AG04450 (cell line): ENCODE measurements around the gene DHX30. TPM values are rescaled to one million over a fixed set of nuclear protein-coding genes. Genes with fewer than 3 reads are reported as not detected.

Source experiments
- CTCF ChIA-PET: fragments of 300-600, 350-600 bp; formaldehyde crosslinking; extraction: SDS; loops from one replicate; lab custom pipeline; 2022; ENCODE audit warnings: antibody characterized with exemption, inconsistent platforms; lab: Charles Lee
- POLR2A ChIA-PET: fragments of 350-600 bp; formaldehyde crosslinking; extraction: SDS; loops from one replicate; lab custom pipeline; 2021; ENCODE audit warnings: antibody characterized with exemption, inconsistent platforms; lab: Yijun Ruan, JAX
- DNase-seq: peaks from one replicate; pipeline ENCODE4 v3.0.0-alpha.2; 2011; ENCODE audit warnings: low read depth, low spot score
- H3K27ac ChIP-seq: one replicate; pipeline ENCODE4 v1.5.1; 2012; ENCODE audit warnings: low read depth, low read length, control low read depth
- H3K27me3 ChIP-seq: one replicate; pipeline ENCODE4 v1.6.0; 2012; ENCODE audit warnings: low read length; ENCODE audit not compliant: control insufficient read depth, insufficient read depth
- H3K4me3 ChIP-seq: 2 replicates; pipeline ENCODE4 v1.5.1; 2011; ENCODE audit warnings: mild to moderate bottlenecking, low read depth, low read length, control low read depth
- H3K9me3 ChIP-seq: 2 replicates; pipeline ENCODE4 v1.5.1; 2012; ENCODE audit warnings: low read length; ENCODE audit not compliant: control insufficient read depth, insufficient read depth
- CTCF ChIP-seq: IDR thresholded peaks from 2 replicates; pipeline ENCODE4 v1.5.1; 2011; ENCODE audit warnings: low read depth, low read length, control low read depth, inconsistent platforms
- polyA plus RNA-seq: library from polyadenylated mRNA; depleted of rRNA; stranded (reverse); fragments of >200 nt; gene quantifications from 2 replicates; pipeline ENCODE4 v1.2.3, GENCODE V29; 2011

The DHX30 gene
- polyA plus RNA-seq, 1 experiment = 30.7 TPM

- no peak for DNase-seq
- CTCF ChIA-PET = no interaction called here
- Histone ChIP-seq H3K27me3 (no peaks in the 10 kb centered on the region), H3K27ac (no peak overlapping the region), H3K4me3 (no peak overlapping the region), H3K9me3 (no peaks in the 10 kb centered on the region; the same call in 1 of the 2 replicates)
- POLR2A ChIA-PET = no interaction called here
- no peak for TF ChIP-seq CTCF
Measured at GRCh38 chr3:47841786-47842349, 38.9 kb downstream of the DHX30 start.

- Histone ChIP-seq H3K27ac (no peak overlapping the region), H3K9me3 (no peaks in the 10 kb centered on the region; the same call in 1 of the 2 replicates), H3K4me3 (no peak overlapping the region), H3K27me3 (no peaks in the 10 kb centered on the region)
- ChIA-PET POLR2A (no interaction called here), CTCF (interaction anchor here (1.1 kb wide), 1 partner anchor 144 kb away, joined by 3 read pairs; no protein-coding TSS in a partner anchor)
- no peak for TF ChIP-seq CTCF
- DNase-seq = no peak
Measured at GRCh38 chr3:47846186-47846879, 43.4 kb downstream of the DHX30 start.

GRCh38 chr3:47846880-47847248 lies 43.9 kb downstream of the DHX30 start:
- no peak for DNase-seq
- H3K9me3 ChIP-seq = no peaks in the 10 kb centered on the region; the same call in 1 of the 2 replicates
- TF ChIP-seq CTCF = no peak
- H3K27me3 ChIP-seq = no peaks in the 10 kb centered on the region
- POLR2A ChIA-PET = no interaction called here
- no peak overlapping the region for H3K4me3 ChIP-seq
- CTCF ChIA-PET = no interaction called here
- no peak overlapping the region for H3K27ac ChIP-seq

- no peak for TF ChIP-seq CTCF
- ChIA-PET CTCF (no interaction called here), POLR2A (no interaction called here)
- Histone ChIP-seq H3K9me3 (no peaks in the 10 kb centered on the region; the same call in 1 of the 2 replicates), H3K27ac (no peak overlapping the region), H3K4me3 (no peak overlapping the region), H3K27me3 (no peaks in the 10 kb centered on the region)
- no peak for DNase-seq
Measured at GRCh38 chr3:47847260-47847659, 44.3 kb downstream of the DHX30 start.

GRCh38 chr3:47847801-47848518 lies 45.0 kb downstream of the DHX30 start:
- ChIA-PET CTCF (no interaction called here), POLR2A (no interaction called here)
- Histone ChIP-seq H3K27ac (no peak overlapping the region), H3K4me3 (no peak overlapping the region), H3K27me3 (no peaks in the 10 kb centered on the region), H3K9me3 (no peaks in the 10 kb centered on the region; the same call in 1 of the 2 replicates)
- no peak for TF ChIP-seq CTCF
- DNase-seq = no peak
